NCI-H510A (cell line): ENCODE measurements around the gene PGRMC2.

Experiments
- DNase-seq: peaks from one replicate; lab custom pipeline; 2025; lab: John Stamatoyannopoulos, UW

Gene PGRMC2, protein sequence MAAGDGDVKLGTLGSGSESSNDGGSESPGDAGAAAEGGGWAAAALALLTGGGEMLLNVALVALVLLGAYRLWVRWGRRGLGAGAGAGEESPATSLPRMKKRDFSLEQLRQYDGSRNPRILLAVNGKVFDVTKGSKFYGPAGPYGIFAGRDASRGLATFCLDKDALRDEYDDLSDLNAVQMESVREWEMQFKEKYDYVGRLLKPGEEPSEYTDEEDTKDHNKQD

DNA sequence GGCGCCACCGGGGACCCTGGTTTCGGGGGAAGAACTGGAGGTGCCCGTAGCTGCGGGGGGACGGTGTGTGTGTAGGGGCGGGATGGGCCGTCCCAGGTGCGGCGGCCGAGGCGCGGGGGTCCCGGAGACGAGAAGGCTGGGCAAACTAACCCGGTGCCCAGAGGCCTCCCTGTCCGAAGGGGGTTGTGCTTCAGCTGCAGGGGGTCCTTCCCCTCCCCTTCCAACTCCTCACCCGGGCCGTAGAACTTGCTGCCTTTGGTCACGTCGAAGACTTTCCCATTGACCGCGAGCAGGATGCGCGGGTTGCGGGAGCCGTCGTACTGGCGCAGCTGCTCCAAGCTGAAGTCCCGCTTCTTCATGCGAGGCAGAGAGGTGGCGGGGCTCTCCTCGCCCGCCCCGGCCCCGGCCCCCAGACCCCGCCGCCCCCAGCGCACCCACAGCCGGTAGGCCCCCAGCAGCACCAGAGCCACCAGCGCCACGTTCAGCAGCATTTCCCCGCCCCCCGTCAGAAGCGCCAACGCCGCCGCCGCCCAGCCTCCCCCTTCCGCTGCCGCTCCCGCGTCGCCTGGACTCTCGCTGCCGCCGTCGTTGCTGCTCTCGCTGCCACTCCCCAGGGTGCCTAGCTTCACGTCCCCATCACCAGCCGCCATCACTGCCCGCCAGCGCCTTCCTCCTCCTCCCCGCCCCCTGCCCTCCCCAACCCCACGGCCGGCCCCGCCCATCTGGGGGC is at the start of gene PGRMC2:
Gene PGRMC2 (minus strand): TSS at position 673 of the 730 bp plus-strand sequence. CDS start 23 bp downstream, at position 650.
- DNase-seq, result no peak

DNA sequence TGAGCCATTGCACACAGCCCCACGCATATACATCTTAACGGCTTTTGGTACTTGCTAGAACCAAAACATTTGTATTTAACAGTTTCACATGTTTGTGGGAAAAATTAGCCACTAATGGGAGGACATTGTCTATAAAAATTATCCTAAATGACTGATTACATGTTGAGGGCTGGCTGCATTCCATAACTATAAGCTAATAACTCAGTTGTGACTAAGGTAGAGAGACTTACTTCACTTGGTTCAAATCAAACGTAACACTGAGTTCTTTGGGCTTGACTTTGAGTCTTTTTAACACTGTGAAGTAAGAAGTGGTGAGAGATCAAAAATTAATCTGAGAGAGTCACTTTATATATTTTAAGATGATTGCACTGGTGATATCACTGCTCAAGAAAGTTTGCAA is 47.9 kb upstream of the PGRMC2 start:
- no peak for DNase-seq

DNA sequence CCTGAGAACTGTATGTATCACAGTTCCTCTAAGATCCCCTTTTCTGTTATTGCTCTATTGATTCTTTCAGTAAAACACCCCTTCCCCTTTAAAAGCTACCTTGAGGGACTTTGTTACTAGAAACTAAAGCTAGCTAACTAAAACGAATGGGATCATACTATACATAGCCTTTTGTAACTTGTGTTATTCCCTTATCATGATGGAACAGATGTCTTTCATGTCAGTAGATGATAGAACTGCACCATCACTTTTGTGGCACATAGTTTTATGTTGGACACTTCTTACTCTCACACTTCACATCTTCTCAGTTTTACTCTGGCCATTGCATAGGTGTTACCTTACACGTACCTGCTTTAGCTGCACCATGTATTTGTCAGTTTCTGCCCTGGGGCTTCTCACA is 46.6 kb upstream of the PGRMC2 start:
- DNase-seq, result no peak

DNA sequence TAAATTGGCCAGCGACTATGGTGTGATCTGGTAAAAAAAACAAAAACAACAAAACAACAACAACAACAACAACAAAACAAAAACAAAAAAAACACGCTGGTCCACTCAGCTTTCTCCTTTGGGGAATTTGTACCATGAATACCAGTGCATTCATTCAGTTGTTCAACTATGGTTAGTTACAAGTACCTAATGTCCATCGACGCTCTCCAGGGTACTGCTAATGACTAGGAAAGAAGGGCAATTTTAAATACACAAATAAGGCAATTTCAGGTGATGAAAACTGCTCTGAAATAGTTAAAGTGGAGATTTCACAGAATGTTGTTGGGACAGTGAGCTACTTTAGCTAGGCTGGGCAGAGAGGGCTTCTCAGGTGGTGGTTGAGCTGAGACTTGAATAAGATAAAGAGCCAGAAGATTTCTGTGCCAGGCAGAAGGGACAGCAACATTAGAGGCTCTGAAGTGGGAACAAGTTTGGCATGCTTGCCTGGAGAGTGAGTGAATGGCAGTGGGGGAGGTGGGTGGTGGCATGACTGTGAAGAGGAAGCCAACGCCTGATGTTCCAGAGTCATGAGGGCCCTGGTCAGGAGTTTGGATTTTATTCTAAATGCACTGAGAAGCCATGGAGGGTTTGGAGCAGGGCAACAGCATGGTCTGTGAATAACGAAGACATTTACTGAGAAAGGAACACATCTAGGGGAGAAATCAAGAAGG is 45.9 kb upstream of the PGRMC2 start:
- DNase-seq, result no peak

DNA sequence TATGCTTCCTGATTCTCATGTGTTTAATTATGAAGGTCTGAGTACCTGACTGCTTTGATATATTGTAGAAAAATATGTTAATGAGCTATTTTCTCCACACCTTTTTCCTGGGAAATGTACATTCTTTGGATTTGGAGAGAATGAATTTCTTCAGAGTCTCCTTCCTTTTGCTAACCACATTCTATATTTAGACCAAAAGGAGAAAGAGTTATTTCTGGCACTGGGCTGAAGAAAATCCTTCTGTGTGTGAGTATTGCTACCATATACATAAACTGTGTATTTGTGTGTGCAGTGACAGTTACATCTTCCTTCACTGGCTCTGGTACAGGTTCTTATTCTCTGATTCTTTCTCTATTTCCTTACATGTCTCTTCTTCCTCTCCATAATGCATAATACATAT is 44.5 kb upstream of the PGRMC2 start:
- no peak for DNase-seq

DNA sequence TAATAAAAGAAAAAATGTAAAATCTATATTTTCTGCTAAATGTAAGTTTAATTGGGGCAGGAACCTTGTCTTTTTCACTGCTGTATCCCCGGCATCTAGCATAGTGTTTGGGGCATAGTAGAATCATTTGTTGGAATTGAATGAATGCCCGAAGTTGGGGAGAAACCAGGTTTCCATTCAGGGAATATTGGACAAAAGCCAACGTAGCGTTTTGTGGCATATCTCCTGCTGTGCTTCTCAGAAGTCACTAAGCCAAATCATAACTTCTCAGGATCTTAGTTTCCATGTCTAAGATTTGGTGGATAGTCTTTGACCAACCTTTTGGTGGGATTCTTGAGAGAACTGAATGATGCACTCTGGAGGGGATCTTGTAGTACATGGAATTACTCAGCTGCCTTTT is 42.0 kb upstream of the PGRMC2 start:
- DNase-seq, result no peak

DNA sequence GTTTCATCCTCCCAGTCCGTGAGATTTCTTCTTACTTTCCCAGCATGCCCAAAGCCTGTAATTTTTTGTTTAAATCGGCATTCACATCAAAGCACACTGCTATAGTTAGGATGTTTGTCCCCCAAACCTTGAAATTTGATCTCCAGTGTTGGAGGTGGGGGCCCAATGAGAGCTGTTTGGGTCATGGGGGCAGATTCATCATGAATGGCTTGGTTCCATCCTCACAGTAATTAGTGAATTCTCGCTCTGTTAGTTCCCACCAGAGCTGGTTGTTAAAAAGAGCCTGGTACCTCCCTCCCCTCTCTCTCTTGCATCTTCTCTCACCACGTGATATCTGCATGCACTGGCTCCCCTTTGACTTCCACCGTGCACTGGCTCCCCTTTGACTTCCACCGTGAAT is 40.5 kb upstream of the PGRMC2 start:
- no peak for DNase-seq

DNA sequence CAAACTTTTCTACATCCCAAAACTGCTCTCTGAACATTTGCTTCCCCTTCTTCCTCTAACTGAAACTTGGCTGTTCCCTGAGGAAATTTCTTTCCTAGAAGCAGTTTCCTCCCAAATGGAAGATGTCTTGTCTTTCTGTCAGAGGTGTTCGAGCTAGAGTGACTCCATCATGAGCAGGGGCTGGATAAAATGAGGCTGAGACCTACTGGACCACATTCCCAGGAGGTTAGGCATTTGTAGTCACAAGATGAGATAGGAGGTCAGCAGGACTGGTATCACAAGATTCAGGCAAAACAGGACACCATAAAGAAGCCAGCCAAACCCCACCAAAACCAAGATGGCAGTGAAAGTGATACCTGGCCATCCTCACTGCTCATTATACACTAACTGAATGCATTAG is 35.8 kb upstream of the PGRMC2 start:
- DNase-seq, result no peak

DNA sequence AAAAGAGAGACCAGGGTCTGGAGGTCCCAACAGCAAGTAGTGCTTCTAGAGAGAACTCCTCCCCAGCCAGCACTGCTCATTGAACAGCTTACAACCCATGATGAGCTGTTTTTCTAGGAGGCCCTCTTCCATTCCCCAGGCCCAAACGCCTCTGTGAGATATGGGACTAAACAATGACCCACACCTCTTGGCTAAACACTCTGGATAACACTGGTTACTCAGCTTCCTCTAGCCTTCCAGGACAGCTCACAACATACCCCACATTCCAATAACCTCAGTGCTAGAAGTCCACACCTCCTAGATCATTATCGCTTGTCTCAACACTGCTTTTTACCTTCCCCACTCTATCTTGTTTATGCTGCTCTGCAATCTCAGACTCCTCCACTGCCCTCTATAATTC is 35.4 kb upstream of the PGRMC2 start:
- DNase-seq, result no peak

DNA sequence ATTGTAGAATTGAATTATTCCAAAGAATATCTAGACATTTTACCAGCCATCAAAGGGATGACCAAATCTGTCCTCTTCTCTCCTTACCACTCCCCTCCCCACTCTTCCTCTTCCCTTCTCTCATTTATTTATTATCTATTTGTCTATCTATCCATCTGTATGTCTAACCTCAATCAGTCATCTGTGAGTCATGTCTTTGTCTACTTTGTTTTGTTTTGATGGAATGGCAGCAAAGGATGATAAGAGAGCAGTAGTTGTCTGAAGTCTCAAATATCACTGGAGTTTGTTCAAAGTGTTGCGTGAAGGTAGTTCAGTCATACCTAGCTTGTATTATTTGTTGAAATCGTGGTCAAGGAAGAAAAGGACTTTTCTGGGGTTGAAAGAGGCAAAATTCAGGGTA is 34.7 kb upstream of the PGRMC2 start:
- no peak for DNase-seq

DNA sequence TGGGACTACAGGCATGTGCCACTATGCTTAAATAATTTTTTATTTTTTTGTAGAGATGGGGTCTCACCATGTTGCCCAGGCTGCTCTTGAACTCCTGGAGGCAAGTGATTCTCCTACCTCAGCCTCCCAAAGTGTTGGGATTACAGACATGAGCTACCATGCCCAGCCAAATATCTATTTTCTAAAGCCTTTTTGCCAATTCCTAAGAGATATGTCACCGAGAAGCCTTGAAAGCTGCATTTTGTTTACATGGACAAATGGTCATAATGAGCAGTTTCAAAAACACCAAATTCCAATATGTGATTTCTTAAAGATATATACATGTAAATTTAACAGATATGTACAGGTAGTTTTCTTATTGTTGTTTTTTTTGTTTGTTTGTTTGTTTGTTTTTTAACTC is 33.0 kb upstream of the PGRMC2 start:
- no peak for DNase-seq

DNA sequence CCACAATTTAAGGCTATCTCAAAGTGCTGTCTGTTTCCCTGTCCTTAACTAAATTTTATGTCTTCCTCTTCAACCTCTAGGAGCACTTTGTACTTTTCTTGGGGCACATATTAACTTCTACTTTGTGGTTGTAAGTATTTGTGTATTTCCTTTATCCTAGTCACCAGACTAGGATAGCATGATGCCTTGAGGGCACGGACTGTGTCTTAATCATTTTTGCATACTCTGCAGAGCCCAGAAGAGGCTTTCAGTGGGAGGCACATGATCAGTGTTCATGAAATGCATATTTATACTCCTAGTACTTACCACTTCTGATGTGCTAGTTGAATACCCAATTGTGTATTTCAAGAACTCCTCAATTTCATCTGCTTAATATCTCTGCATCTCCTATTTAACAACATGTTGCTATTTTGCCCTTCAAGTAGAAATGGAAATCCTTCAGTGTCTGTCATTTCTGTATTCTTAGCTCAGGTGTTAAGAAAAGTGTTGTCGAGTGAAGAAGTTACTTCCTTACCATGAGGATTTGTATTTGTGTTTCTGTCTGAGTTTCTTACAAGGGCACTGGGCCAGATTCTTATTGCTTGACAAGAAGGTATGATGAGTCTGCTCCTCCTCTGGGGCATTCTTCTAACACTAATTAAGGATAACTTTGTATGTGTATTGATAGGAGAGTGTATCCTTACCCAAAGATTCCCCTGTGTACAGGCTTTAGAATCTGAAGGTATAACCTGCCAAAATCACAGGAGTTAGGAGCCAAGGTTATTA is 28.3 kb upstream of the PGRMC2 start:
- no peak for DNase-seq

DNA sequence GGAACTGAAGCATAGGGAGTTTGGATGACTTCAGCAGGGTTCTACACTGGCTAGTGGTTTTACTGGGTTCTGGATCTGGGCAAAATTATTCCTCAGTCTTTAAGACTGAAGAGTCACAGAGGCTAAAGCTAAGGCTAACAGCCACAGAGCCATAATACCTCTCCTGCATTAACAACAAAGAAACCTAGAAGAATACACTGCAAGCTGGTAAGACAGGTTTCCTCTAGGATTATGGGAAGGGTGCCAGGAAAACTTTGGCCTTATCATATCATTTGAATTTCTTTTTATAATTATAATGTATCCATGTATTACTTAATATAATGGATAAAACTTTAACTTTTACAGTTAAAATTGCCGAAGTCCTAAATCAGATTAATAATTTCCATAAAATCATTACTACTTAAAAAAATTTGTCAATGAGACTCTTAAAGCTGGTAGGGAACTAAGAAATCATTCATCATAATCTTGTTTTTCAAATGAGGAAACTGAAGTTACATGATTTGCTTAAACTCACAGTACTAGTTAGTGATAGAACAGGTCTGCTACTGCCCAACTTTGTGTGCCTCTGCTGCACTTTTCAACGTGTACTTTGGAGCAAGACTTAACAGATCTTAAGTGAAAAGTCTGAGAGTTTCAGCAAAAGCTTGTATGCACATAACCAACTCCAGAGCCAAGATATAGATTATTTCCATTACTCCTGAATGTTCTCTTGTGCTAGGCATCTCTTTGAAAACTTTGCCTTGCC is 24.2 kb upstream of the PGRMC2 start:
- no peak for DNase-seq

DNA sequence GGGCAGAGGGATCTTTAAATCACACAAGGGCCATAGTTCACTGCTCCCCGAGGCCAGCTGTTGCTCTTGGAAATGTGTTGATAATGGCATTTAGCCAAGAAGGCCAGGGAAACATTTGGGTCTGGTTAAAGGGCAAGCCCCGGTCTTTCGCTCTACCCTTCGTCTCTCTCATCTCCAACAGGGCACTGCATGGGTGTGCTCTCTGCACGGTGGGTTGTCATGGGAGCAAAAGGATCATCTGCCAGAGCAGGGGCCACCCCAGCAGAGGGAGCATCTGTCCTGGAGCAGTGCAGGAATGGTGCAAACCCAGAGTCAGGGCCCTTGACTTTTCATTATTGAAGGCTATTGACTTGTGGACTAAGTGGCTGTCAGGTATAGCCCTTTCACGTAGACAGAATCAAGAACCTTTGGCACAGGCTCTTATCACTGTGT is 22.7 kb upstream of the PGRMC2 start:
- DNase-seq, result peak; percentile 35

DNA sequence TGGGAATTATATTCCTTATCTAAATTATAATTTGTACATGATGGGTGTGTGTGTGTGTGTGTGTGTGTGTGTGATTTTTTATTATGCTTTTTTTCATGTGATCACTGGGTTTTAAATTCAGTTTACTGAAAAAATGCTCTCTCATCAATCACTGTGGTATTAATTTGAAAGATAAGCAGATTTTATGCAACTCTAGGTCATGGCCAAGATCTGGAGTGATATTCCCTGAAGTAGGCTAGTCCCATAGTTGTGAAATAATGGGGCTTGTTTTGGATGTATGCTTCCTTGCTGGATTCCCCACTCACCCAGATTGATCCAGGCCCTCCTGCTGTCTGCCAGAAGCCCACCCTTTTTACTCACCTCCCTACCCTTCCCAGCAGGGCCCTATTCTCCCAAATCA is 22.0 kb upstream of the PGRMC2 start:
- DNase-seq, result no peak

DNA sequence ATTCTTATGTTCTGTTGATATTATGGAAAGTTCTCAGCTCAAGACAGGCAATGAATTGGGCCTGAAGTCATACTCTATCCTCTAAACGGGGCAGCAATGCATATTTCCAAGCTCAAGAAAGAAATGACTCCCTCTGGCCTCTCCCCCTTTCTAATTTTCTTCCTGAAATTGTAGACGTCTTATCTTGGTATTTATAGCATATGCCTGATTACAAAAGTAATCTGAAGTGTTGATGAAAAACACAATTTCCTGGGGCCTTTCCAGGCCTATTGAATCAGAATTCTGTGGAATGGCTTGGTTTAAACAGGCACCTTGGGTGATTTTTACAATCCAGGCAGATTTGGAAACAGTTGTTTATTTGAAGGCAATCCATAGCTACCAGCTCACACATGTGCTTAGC is 21.4 kb upstream of the PGRMC2 start:
- no peak for DNase-seq

DNA sequence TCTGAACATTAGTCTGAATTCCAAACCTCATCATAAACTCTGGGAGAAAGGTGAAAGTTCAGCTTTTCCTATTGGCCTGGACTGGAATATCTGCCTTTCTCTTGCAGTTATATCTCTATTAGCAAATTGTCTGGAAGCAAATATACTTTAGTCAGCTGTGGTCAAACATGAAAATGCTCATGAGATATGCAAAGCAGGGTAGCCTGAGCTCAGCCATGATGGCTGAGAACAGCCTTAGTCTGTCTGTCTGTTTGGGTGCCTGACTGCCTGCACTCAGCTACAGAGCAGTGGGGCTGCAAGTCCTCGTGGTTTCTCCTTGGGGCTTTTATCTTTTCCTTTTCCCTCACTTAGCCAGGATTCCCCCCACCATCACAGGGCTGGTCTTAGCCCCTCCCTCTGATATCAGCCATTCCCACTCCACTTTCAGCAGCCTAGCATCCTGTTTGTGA is 19.5 kb upstream of the PGRMC2 start:
- no peak for DNase-seq

DNA sequence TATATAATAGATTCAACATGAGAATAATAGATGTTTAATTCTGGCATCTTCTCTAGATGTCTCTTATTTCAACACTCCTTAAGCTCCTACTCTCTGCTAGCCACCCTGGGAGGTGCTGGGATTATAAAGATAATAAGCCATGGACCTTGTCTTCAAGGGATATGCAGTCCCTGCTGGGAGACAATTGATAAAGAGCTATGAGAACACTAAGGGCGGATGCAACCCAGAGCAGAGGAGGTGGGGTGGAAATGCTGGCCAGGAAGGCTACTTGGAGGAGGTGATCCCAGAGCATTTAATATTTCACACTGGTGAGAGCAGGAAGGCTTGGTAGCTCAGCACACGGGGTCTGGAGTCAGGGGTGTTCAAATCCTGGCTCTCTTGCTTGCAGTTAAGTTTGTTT is 18.3 kb upstream of the PGRMC2 start:
- DNase-seq, result no peak

DNA sequence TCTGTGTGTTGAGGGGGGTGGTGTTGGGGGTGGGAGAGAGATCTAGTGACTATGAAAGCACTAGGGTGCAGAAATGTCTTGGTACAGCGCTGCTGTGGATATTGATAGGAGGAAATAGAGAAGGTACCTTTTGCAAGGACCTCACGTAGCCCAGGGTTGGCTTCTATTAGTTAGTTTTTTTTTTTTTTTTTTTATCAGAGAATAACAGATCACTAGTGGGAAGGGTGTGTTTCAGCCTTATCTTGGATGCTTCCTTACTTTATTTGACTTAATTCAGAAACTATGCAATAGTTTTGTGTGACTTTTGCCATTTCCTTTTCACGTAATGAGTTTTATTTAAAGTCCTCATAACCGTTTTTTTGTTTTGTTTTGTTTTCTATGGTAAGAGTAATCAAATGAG is 16.4 kb upstream of the PGRMC2 start:
- no peak for DNase-seq

DNA sequence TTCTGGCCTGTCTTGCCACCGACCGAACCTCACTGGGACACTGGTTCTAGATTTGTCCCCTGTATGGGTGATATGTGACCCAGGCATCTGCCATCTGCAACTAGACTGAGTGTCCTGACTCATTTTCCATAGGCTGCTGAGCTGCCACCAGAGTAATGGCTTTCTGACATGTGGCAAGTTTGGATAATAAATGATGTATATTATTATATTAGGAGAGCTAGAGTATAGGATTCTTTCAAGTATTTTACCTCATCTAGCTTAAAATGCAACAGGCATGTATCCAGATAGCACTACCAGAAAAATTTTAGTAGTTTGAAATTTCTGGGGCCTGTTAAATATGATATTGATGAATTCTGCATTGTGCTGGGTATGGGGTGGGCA is 15.8 kb upstream of the PGRMC2 start:
- no peak for DNase-seq

DNA sequence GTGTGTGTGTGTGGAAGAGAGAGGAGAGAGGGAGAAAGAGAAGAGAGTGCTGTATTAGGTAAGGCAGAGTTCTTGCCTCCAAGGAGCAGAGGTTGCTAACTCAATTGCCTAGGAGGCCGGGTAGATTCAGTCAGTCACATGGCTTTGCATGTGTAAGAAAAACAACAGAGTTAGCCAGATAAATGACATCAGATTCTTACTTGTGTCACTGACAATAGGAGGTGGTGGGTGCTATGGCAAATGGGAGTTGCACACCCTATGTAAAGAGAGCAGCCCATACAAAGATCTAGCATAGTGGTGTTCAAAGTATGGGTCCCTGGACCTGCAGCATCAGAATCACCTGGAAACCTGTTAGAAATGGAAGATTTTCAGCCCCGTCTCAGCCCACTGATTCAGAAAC is 14.4 kb upstream of the PGRMC2 start:
- DNase-seq, result no peak

DNA sequence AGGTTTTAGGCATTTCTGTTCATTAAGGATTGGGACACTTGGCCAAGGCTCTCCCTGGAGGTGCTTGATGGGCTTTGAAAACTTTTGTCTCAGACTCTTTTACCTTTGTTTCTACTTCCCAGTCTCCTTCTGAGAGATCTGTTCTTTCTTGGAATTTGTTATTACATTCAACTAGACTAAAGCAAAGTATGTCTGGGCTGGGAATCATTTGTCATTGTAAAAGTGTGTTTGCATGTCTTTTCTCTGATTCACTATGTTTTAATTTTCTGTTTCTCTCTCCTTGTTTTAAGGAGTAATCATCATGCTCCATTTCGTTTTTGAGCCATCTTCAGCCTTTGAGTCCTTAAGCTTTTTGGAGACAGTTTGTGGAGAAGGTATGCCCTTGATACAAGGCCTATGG is 12.2 kb upstream of the PGRMC2 start:
- no peak for DNase-seq
